HG03558 (cell line): ENCODE measurements around the gene NF1.
"Not testable (repeated sequence)": the region's sequence is repeated elsewhere in the genome, so short reads cannot be mapped to it uniquely, and the experiment has no call there.

Source experiments
- ATAC-seq: cut with Tn5 transposase; IDR thresholded peaks from one replicate; pipeline ENCODE4 v1.9.1; 2021; ENCODE audit warnings: moderate number of reproducible peaks; ENCODE audit not compliant: unreplicated experiment; ENCODE audit errors: extremely low read depth

Gene NF1

GRCh38 chr17:31320241-31320640 lies 225.5 kb downstream of the NF1 start:
- no peak for ATAC-seq

GRCh38 chr17:31320791-31321190 lies 226.0 kb downstream of the NF1 start:
- no peak for ATAC-seq

- ATAC-seq = no peak
Measured at GRCh38 chr17:31321481-31321880, 226.7 kb downstream of the NF1 start, which contains the start of gene EVI2A. TSS of gene EVI2A (minus strand) at chr17:31321622. CDS start at chr17:31319013, 2,609 bp downstream.

- ATAC-seq = no peak
Measured at GRCh38 chr17:31321966-31322365, 227.2 kb downstream of the NF1 start.

- ATAC-seq = no peak
Measured at GRCh38 chr17:31323551-31323950, 228.8 kb downstream of the NF1 start.

GRCh38 chr17:31327534-31328159 lies 232.9 kb downstream of the NF1 start:
- no peak for ATAC-seq

- ATAC-seq = no peak
Measured at GRCh38 chr17:31328160-31328535, 233.4 kb downstream of the NF1 start.

- ATAC-seq = no peak
Measured at GRCh38 chr17:31329221-31329620, 234.4 kb downstream of the NF1 start.

GRCh38 chr17:31339906-31340661 lies 245.3 kb downstream of the NF1 start:
- ATAC-seq = no peak

- ATAC-seq = not testable (repeated sequence)
Measured at GRCh38 chr17:31345191-31345747, 250.5 kb downstream of the NF1 start.

- no peak for ATAC-seq
Measured at GRCh38 chr17:31349454-31349853, 254.7 kb downstream of the NF1 start.

- no peak for ATAC-seq
Measured at GRCh38 chr17:31355935-31356334, 261.2 kb downstream of the NF1 start.

GRCh38 chr17:31357091-31357490 lies 262.3 kb downstream of the NF1 start:
- no peak for ATAC-seq

- ATAC-seq = no peak
Measured at GRCh38 chr17:31357839-31358394, 263.1 kb downstream of the NF1 start.

GRCh38 chr17:31364012-31364411 lies 269.2 kb downstream of the NF1 start:
- no peak for ATAC-seq

- no peak for ATAC-seq
Measured at GRCh38 chr17:31366088-31366487, 271.3 kb downstream of the NF1 start.

GRCh38 chr17:31369266-31369665 lies 274.5 kb downstream of the NF1 start:
- no peak for ATAC-seq

GRCh38 chr17:31371511-31372097 lies 276.8 kb downstream of the NF1 start:
- no peak for ATAC-seq

- no peak for ATAC-seq
Measured at GRCh38 chr17:31373150-31374093, 278.6 kb downstream of the NF1 start.

GRCh38 chr17:31374094-31374447 lies 279.3 kb downstream of the NF1 start:
- no peak for ATAC-seq
